GM23338 (cell line): ENCODE results near the gene CSF3. TPM values are rescaled to one million over a fixed set of nuclear protein-coding genes. Genes with fewer than 3 reads are reported as not detected.
A peak's percentile ranks its signal among the peaks of the same experiment; 100 is the strongest.

Experiments used
- ATAC-seq: fragments of 200-7000 bp; cut with Tn5 transposase; 3 replicates; pipeline ENCODE4 v1.9.1; 2020
- DNase-seq: peaks from one replicate; pipeline ENCODE4 v3.0.0-alpha.2; 2015; ENCODE audit warnings: low spot score
- H2AFZ ChIP-seq: fragments of 200-600 bp; sonication (generic); 2 replicates; pipeline ENCODE4 v1.8.0; 2016; ENCODE audit warnings: antibody characterized with exemption, mild to moderate bottlenecking, moderate library complexity
- H3F3A ChIP-seq: fragments of 200-600 bp; sonication (generic); replicated peaks from 2 replicates; pipeline ENCODE4 v1.8.0; 2017; ENCODE audit warnings: antibody characterized with exemption, mixed run types, low read depth
- H3K27ac ChIP-seq: fragments of 200-600 bp; sonication (generic); 2 replicates; pipeline ENCODE4 v1.6.1; 2016; ENCODE audit warnings: low read depth
- H3K27me3 ChIP-seq: fragments of 200-600 bp; sonication (generic); 2 replicates; pipeline ENCODE4 v1.8.0; 2016; ENCODE audit warnings: mild to moderate bottlenecking, mixed run types, moderate library complexity; ENCODE audit not compliant: insufficient read depth
- H3K36me3 ChIP-seq: fragments of 200-600 bp; sonication (generic); 2 replicates; pipeline ENCODE4 v1.8.0; 2016; ENCODE audit warnings: mild to moderate bottlenecking; ENCODE audit not compliant: insufficient read depth
- H3K4me1 ChIP-seq: fragments of 200-600 bp; sonication (generic); 2 replicates; pipeline ENCODE4 v1.8.0; 2016; ENCODE audit warnings: mild to moderate bottlenecking, moderate library complexity; ENCODE audit not compliant: insufficient read depth
- H3K4me2 ChIP-seq: fragments of 200-600 bp; sonication (generic); 2 replicates; pipeline ENCODE4 v1.7.1; 2017; ENCODE audit warnings: mixed run types
- H3K4me3 ChIP-seq: fragments of 200-600 bp; sonication (generic); 2 replicates; pipeline ENCODE4 v1.6.1; 2016; ENCODE audit warnings: mixed run types
- H3K79me2 ChIP-seq: fragments of 200-600 bp; sonication (generic); replicated peaks from 2 replicates; pipeline ENCODE4 v1.8.0; 2017; ENCODE audit warnings: mild to moderate bottlenecking; ENCODE audit not compliant: insufficient read depth
- H3K9me2 ChIP-seq: fragments of 200-600 bp; sonication (generic); 2 replicates; pipeline ENCODE4 v1.8.0; 2017; ENCODE audit not compliant: insufficient read depth
- H4K20me1 ChIP-seq: fragments of 200-600 bp; sonication (generic); replicated peaks from 2 replicates; pipeline ENCODE4 v1.8.0; 2017; ENCODE audit warnings: mild to moderate bottlenecking; ENCODE audit not compliant: insufficient read depth
- H3K27ac Mint-ChIP-seq: 2 replicates; pipeline ENCODE4 v1.8.0; 2020; ENCODE audit warnings: inconsistent platforms, mild to moderate bottlenecking, moderate library complexity, mixed read lengths
- H3K27me3 Mint-ChIP-seq: 3 replicates; pipeline ENCODE4 v1.8.0; 2022; ENCODE audit warnings: low read depth, mild to moderate bottlenecking, moderate library complexity, mixed read lengths, inconsistent platforms; ENCODE audit not compliant: insufficient read depth, poor library complexity
- H3K36me3 Mint-ChIP-seq: 3 replicates; pipeline ENCODE4 v1.8.0; 2021; ENCODE audit warnings: low read depth, mild to moderate bottlenecking, inconsistent platforms, moderate library complexity, mixed read lengths
- H3K4me1 Mint-ChIP-seq: 3 replicates; pipeline ENCODE4 v1.8.0; 2020; ENCODE audit warnings: mild to moderate bottlenecking, inconsistent platforms, mixed read lengths
- H3K4me3 Mint-ChIP-seq: 3 replicates; pipeline ENCODE4 v1.8.0; 2021; ENCODE audit warnings: moderate library complexity, mild to moderate bottlenecking, inconsistent platforms, mixed read lengths
- H3K9me3 Mint-ChIP-seq: 3 replicates; pipeline ENCODE4 v1.8.0; 2020; ENCODE audit warnings: moderate library complexity, mild to moderate bottlenecking, inconsistent platforms, mixed read lengths
- CREB1 ChIP-seq: fragments of 250-450 bp; sonication (Bioruptor Pico); IDR thresholded peaks from 2 replicates; pipeline ENCODE4 v1.5.0; 2020; ENCODE audit warnings: low read depth, mild to moderate bottlenecking, moderate library complexity
- CTCF ChIP-seq, 2 experiments: fragments of 200-600 bp in 1 of 2; sonication (generic) in 1 of 2; conservative IDR thresholded peaks; 2 replicates each; pipeline versions ENCODE4 v1.5.1 to v1.6.1; 2016 to 2017; ENCODE audit warnings: antibody characterized with exemption in 2 of 2, low read depth in 2 of 2, mild to moderate bottlenecking in 2 of 2, moderate library complexity in 1 of 2
- EZH2 ChIP-seq: fragments of 200-600 bp; sonication (generic); IDR thresholded peaks from one replicate; pipeline ENCODE4 v1.8.0; 2017; ENCODE audit warnings: antibody characterized with exemption, mild to moderate bottlenecking, low read depth; ENCODE audit not compliant: unreplicated experiment
- EZH2phosphoT487 ChIP-seq: fragments of 200-600 bp; sonication (generic); IDR thresholded peaks from one replicate; pipeline ENCODE4 v1.8.1; 2018; ENCODE audit warnings: antibody characterized with exemption; ENCODE audit not compliant: unreplicated experiment
- REST ChIP-seq: IDR thresholded peaks from one replicate; pipeline ENCODE4 v1.6.1; 2018; ENCODE audit warnings: antibody characterized with exemption; ENCODE audit not compliant: unreplicated experiment
- STAT1 ChIP-seq: IDR thresholded peaks from one replicate; pipeline ENCODE4 v1.6.1; 2016; ENCODE audit warnings: antibody characterized with exemption; ENCODE audit not compliant: unreplicated experiment
- ZNF114 ChIP-seq: fragments of 250-450 bp; sonication (Bioruptor Pico); IDR thresholded peaks from 2 replicates; pipeline ENCODE4 v1.5.0; 2020; ENCODE audit warnings: mild to moderate bottlenecking, moderate library complexity
- ZNF462 ChIP-seq: fragments of 250-450 bp; sonication (Bioruptor Pico); IDR thresholded peaks from 2 replicates; pipeline ENCODE4 v1.5.0; 2020; ENCODE audit warnings: mild to moderate bottlenecking, moderate library complexity
- polyA plus RNA-seq: library from polyadenylated mRNA; unstranded; fragments of >200 nt; fragmentation: Nextera tagmentation; extraction: Ambion mirVana; gene quantifications from 2 replicates; pipeline ENCODE4 v1.2.1, GENCODE V29; 2016
- total RNA-seq: library from RNA; depleted of rRNA; stranded (reverse); fragments of >200 nt; shearing (Covaris generic); gene quantifications from 2 replicates; pipeline ENCODE4 v1.2.3, GENCODE V29; 2014

Gene CSF3
- total and polyA plus RNA-seq, 2 experiments from 2014 or later: not detected

GRCh38 chr17:40059729-40060475, 44.7 kb downstream of the CSF3 start (continued):
- no peak for TF ChIP-seq ZNF462 (CRISPR knock-in tag)
- no peak for TF ChIP-seq EZH2

GRCh38 chr17:40060887-40061608, 45.8 kb downstream of the CSF3 start:
- Mint-ChIP-seq H3K27me3 (peaks cover 29% of the 10 kb centered on the region), H3K4me1 (peaks cover 51% of the 10 kb centered on the region), H3K4me3 (peak overlapping the region; percentile 88; the same call in 2 of the 3 replicates), H3K36me3 (no peaks in the 10 kb centered on the region), H3K9me3 (no peaks in the 10 kb centered on the region), H3K27ac (no peak overlapping the region)
- H3K79me2 ChIP-seq: no peaks in the 10 kb centered on the region
- DNase-seq (no peak), ATAC-seq (no peak; the same call in 2 of the 3 replicates)
- H3K27ac ChIP-seq: no peak overlapping the region
- H2AFZ ChIP-seq: no peak overlapping the region
- H3K4me1 ChIP-seq: peaks cover 34% of the 10 kb centered on the region
- no peaks in the 10 kb centered on the region for H3K36me3 ChIP-seq
- 0 out of 2 replicates have a peak, but pooled peaks cover 15% of the 10 kb centered on the region for H3F3A ChIP-seq
- no peaks in the 10 kb centered on the region for H3K9me2 ChIP-seq
- no peak overlapping the region for H3K4me3 ChIP-seq
- H3K27me3 ChIP-seq: peaks cover 20% of the 10 kb centered on the region
- H3K4me2 ChIP-seq: peak overlapping the region; percentile 88
- no peaks in the 10 kb centered on the region for H4K20me1 ChIP-seq
- TF ChIP-seq CREB1 (CRISPR knock-in tag): no peak
- no peak for TF ChIP-seq REST
- TF ChIP-seq ZNF114 (CRISPR knock-in tag): no peak
- TF ChIP-seq CTCF (conservative IDR thresholded peaks at IDR 0.05; ENCODE audit: low read depth in 2 of 2): no peak
- no peak for TF ChIP-seq EZH2phosphoT487
- TF ChIP-seq STAT1: no peak
- TF ChIP-seq EZH2: no peak
